ENCODE measurements around the gene PBOV1.

The PBOV1 gene

DNA sequence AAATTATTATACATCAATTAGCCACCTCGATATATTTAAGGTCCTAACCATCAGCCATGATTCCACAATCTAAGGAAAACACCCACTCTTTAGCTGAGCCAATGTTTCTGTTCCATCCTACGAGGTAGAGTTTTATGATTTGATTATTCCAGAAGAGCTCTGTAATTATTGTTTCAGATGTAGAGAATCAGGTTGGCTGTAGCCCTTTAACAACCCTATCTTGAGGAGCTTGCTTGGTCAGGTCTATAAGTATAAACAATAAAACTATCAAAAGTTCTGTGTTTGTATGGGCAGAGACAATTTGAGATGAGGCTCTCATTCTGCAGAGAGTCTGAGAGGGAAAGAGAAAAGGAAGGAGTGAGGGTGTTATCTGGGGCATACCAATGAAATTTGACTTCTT is at the start of gene PBOV1:
TSS of gene PBOV1 (minus strand) at position 43 of the 400 bp plus-strand sequence. CDS start 96 bp downstream, outside the sequence.
- no peak for FAIRE-seq

DNA sequence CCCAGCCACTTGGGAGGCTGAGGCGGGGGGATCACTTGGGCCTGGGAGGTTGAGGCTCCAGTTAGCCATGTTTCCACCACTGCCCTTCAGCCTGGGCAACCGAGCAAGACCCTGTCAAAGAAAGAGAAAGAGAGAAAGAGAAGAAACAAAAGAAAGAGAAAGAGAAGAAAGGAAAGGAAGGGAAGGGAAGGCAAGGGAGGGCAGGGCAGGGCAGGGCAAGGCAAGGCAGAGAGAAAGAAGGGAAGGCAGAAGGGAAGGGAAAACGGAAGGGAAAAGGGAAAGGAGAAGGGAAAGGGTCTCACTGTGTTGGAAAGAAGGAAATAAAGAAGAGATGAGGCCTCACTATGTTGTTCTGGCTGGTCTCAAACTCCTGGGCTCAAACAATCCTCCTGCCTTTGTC is 47.8 kb upstream of the PBOV1 start:
- no peak for FAIRE-seq

DNA sequence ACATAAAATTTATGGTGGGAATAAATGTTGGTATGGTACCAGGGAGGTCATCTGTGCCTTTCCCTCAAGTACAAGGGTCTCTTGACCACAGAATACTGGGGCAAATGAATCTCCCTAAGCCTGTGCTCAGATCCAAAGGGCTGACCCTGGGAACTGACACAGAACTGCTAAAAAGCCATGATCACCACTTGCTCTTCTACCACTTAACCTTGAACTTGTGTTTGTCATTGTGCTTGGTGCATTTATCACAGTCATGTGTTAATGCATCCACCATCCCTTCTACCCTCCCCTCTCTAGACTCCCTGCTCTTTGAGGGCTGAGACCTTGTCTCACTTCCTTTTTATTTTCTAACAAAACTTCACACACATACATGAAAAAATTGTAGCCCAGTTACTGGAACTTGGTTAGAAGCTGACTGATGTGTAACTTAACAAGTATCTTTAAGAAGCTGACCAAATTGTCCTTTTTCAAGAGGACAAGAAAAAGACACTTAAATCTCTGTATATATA is 46.1 kb upstream of the PBOV1 start:
- FAIRE-seq: no peak

DNA sequence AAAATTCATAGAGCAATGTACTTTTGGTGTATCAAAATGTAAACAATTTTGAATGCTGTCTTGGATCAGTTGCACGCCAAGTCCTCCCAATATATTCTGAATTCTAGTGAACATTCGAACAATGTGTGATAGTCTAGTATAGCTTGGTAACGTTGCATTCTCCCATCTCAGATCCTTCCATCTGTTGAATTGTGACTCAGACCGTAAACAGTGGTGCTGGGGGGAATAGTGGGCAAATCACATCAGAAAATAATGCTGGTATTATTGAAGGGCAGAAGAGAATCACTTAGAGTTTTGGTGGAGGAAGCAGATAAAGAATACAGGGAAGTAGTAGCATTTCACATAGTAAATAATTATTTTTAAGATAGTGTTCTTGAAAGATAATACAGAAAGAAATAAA is 45.7 kb upstream of the PBOV1 start:
- FAIRE-seq: no peak

GRCh38 chr6:138261116-138261780 is 43.0 kb upstream of the PBOV1 start:
- FAIRE-seq: no peak

DNA sequence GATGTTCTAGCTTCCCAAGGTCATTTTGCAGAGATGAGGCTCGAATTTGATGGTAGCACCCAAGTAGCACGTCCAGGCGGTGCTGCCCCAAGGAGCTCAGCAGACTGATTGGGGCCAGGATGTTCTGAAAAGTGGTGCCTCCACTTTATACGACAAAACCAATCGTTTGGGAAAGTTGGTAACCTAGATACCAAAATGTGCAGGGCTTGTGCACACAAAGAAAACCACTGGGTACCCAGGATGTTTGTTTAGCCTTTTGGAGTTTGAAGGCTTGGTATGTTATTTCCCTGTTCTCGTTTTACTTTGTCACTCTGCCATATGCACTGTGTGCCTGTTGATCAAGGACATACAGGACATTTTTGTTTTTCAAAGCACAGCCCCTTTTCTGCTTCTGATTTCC is 40.7 kb upstream of the PBOV1 start:
- no peak for FAIRE-seq

DNA sequence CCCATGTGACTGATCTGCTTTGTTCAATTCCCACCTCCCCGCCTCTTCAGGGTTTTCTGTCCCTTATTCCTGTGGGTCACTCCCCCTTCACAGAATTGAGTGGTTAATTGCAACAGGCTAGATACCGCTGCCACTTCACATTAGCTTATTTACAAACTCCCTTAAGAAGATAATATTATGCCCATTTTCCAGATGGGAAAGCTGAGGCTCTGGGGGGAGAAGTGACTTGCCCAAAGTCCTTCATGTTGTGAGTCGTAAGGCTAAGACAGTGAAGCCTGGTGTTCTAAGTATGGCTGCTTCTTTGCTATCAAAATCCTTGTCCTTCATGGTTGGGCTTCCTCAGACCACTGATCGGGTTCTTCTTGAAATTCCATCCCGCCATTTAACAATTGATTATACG is 39.9 kb upstream of the PBOV1 start:
- FAIRE-seq: no peak

- FAIRE-seq: no peak
Observed at GRCh38 chr6:138257638-138258040, 39.3 kb upstream of the PBOV1 start.

GRCh38 chr6:138255443-138255842 is 37.2 kb upstream of the PBOV1 start:
- no peak for FAIRE-seq

DNA sequence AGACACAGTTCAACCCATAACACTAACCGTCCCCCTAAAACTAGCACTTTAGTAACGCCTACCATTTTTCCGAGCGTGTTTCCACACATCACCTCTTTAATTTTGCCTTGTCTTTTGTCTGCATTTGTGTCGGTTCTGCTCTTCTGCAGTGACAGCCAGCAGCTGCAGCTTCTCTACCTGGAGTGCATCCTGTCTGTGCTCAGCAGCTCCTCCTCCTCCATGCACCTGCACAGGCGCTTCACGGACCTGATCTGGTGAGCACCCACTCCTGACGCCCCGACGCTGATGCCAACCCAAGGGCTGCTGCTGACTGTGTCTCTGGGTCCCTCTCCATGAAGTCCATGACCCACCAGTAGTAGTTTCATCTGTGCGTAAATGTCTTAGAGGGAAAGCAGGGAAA is 35.4 kb upstream of the PBOV1 start:
- no peak for FAIRE-seq

DNA sequence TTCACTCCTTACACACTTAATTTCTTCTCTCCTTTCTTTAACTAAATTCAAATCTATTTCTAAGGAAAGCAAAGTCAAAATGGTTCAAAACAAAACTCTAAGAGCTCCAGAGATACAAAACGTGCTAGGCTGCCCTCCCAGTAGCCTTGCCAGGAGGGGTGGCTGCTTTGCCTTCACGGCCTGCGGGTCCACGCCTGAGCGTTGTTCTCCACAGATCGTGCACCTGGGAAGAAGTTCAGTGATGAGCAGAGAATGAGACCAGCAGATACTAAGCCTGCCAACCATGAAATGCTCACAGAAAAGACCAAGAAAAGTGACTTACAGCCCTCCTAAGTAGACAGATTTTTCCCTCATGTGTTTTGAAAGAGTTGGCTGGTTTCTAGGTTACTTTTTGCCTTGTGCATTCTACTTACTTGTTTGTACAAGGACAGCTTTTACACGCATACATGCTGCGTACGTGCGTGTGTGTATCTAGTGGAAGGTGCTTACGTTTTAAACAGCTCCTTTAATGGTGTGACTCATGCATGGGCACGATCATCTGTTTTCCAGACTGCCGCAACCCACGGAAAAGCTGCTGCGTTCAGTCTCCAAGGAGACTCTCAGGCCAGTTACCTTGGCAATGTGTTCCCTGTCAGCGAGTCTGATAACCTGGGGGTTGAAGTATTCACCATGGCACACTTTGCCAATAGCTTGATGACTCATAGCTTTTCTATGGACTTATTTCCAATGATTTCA is 32.4 kb upstream of the PBOV1 start:
- no peak for FAIRE-seq

DNA sequence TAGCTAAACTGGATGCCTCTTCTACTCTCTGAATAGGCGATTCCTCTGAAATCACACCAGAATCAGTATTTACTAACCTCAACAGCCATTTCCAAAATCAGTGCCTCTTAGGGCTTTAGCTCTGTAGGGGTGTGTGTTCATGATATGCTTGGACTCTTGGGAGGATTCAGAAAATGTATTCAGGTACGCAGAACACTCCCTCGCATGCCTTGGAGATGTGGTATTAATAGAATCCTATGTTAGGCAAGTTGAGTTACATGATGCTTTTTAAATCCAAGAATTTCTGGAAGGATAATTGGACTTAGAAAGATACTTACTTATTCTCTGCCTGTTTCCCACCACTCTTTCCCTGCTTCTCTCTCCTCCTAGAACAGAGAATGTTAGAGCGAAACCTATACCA is 31.8 kb upstream of the PBOV1 start:
- FAIRE-seq: no peak

GRCh38 chr6:138248878-138249277 is 30.6 kb upstream of the PBOV1 start:
- FAIRE-seq: no peak

- no peak for FAIRE-seq
Observed at GRCh38 chr6:138248011-138248410, 29.7 kb upstream of the PBOV1 start.

DNA sequence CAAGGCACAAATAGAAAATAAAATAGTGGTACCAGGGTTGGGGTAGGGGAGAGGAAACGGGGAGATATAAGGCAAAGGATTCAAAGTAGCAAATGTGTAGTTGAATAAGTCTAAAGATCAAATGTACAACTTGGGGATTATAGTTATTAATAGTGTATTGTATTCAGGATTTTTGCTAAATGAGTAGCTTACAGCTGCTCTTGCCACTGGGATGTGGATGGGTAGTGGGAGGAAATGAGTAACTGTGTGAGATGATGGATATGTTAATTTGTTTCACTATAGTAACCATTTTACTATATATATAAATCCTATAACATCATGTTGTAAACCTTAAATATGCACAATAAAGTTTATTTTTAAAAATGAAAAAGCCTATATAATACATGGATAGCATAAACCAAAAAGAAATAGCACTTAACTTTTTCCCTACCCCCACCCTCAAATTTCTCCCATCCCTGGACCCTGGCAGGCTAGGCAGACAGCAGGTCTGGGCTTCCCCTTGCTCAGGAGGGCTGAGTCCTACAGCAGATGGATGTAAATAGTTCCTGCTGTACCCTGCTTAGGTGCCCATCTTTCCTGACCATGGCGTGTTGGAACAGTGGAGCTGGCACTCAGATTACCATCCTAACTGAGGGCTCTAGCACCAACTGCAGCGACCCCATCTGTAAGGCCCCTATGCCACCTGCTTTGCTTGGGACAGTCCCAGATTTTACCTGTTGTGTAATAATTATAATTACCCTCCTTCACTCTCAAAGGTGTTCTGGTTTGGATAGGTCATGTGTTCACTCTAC is 28.6 kb upstream of the PBOV1 start:
- FAIRE-seq: no peak

DNA sequence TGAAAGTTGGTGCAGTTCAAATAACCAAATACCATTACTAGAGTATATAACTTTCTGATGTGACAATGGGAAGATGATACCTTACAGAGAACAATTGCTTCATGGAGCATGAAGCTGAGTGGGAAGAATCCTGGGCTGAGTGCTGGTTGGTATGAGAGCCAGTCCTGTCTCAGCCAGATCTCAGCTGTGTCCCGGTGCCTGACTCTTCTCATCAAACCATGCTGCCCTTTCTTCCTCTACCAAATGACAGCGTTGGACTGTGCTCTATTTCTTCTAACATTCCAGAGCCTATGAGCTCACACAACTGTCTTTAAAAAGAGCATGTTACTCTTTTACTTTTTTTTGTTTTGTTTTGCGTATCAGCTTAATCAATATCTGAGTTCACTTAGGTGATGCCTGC is 27.5 kb upstream of the PBOV1 start:
- no peak for FAIRE-seq

- FAIRE-seq: no peak
Observed at GRCh38 chr6:138242987-138243592, 24.8 kb upstream of the PBOV1 start.

- no peak for FAIRE-seq
Observed at GRCh38 chr6:138241934-138242333, 23.6 kb upstream of the PBOV1 start.

DNA sequence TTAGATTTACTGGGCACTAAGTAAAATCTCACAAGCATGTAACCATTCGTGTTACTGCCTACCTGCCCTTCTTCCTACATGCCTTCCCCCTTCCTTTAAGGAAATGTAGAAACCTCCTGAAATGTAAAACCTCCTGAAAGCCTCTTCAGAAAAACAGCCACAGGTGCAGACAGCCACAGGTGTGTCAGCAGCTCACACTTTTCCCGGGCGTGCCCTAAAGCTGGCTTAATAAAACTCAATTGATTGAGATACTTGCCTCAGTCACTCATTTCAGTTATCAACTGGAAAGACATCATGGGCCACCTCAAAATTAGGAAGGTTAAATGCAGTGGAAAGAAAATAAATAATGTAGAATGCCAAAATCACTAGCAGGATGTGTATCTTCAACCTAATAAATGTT is 23.1 kb upstream of the PBOV1 start:
- FAIRE-seq: no peak

DNA sequence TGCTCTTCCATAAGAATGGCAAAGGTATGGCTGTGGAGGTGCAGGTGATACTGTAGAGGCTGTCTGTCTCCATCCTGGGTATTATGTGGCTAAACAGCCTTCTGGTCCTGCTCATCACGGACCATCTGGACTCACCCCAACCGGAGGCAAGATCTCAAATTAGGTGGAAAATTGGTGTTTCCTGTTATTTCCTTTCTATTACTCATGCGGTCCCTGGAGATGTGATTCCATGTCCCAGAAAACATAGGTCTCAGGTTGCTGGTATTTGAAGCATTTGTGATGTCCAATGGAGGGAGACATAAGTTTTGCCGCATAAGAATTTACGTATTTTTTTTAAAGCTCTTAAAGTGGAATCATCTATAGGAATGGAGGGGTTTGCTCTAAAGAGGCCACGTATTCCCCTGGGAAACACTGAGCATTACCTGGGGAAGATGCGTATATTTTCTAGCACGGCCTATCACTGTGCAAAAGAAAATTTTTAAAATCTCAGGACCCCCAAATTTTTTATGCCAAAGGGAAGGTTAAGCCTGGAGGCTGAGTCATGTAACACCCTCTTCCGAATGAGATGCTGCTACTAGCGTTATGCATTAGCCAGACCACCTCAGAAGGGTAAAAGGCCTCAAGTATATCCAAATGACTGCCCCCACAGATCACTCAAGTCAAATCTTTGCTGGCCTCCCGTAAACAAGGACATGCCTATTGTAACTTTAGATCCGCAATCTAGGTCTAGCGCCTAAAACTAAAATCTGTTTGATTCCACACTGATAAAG is 22.4 kb upstream of the PBOV1 start:
- FAIRE-seq: no peak

- FAIRE-seq: no peak
Observed at GRCh38 chr6:138239774-138240173, 21.5 kb upstream of the PBOV1 start.

DNA sequence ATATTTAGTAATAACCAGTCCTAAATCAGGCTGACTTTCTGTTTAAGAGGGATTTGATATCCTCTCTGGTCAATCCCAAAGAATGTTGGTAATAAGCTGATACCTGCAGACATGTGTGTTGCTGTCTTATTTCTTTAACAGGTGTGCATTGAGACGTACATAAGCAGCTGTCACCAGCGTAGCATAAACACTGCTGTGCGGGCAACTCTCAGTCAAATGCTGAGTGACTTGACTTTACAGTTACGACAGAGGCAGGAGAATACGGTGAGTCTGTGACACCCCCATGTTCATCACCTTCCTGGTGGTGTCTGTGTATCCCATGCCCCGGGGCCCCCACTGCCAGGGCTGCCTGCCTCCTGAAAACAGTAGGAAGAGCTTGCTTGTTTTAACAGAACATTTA is 20.1 kb upstream of the PBOV1 start:
- no peak for FAIRE-seq

Measured in endometrium (tissue), 2 donors.